A549 (cell line): ENCODE data around the gene WNT2. TPM values are rescaled to one million over a fixed set of nuclear protein-coding genes. Genes with fewer than 3 reads are reported as not detected.

ENCODE experiments used
- ATAC-seq, 2 experiments: fragments of 200-7000 bp in 1 of 2; fragments of >200 bp in 1 of 2; cut with Nextera tagmentation in 1 of 2; cut with Tn5 transposase in 1 of 2; 3 replicates each; pipeline versions ENCODE4 v1.8.0 to v1.9.1; 2018 to 2020; ENCODE audit warnings: mild to moderate bottlenecking in 1 of 2, moderate library complexity in 1 of 2
- CTCF ChIA-PET: fragments of 300-600 bp; sonication (Branson Sonifier 250); formaldehyde crosslinking; extraction: SDS; loops from one replicate; lab custom pipeline; 2021; ENCODE audit warnings: antibody characterized with exemption, inconsistent platforms; lab: Yijun Ruan, JAX
- POLR2A ChIA-PET: fragments of 350-600 bp; formaldehyde crosslinking; extraction: SDS; loops from one replicate; lab custom pipeline; 2021; ENCODE audit warnings: antibody characterized with exemption, inconsistent platforms; lab: Yijun Ruan, JAX
- DNase-seq, 2 experiments: peaks; one replicate each; pipeline versions ENCODE4 v3.0.0 to v3.0.0-alpha.2; 2011 to 2016; ENCODE audit warnings: low read depth in 1 of 2, low spot score in 1 of 2
- FAIRE-seq: peaks from 2 replicates; lab custom pipeline; 2011; peaks lifted over from hg19 to GRCh38; lab: Jason Lieb, UNC
- H3K27ac ChIP-seq, 2 experiments: fragments of >200 bp; sonication (Bioruptor Twin); formaldehyde crosslinking; 3 replicates each; pipeline ENCODE4 v1.5.1; 2016 to 2017
- H3K4me1 ChIP-seq: fragments of >200 bp; sonication (Bioruptor Twin); formaldehyde crosslinking; 3 replicates; pipeline ENCODE4 v1.6.1; 2016
- H3K4me2 ChIP-seq: fragments of >200 bp; sonication (Bioruptor Twin); formaldehyde crosslinking; 3 replicates; pipeline ENCODE4 v1.6.1; 2016
- H3K4me3 ChIP-seq: fragments of >200 bp; sonication (Bioruptor Twin); formaldehyde crosslinking; 3 replicates; pipeline ENCODE4 v1.5.1; 2016
- H3K9me3 ChIP-seq: fragments of >200 bp; sonication (Bioruptor Twin); formaldehyde crosslinking; 3 replicates; pipeline ENCODE4 v1.6.1; 2016
- CBX8 ChIP-seq: fragments of 200-600 bp; sonication (generic); IDR thresholded peaks from 2 replicates; pipeline ENCODE4 v1.6.1; 2016
- CEBPB ChIP-seq, 2 experiments: fragments of >200 bp in 1 of 2; sonication (Bioruptor Twin) in 1 of 2; formaldehyde crosslinking in 1 of 2; IDR thresholded peaks; 2 replicates each; pipeline ENCODE4 v1.6.1; 2012 to 2016
- CHD4 ChIP-seq: fragments of 200-600 bp; sonication (generic); IDR thresholded peaks from 2 replicates; pipeline ENCODE4 v1.6.1; 2016; ENCODE audit warnings: antibody characterized with exemption, mild to moderate bottlenecking, borderline replicate concordance
- EP300 ChIP-seq, 2 experiments: fragments of >200 bp; sonication (Bioruptor Twin); formaldehyde crosslinking; IDR thresholded peaks; 2 replicates in 1 of 2; 3 replicates in 1 of 2; pipeline ENCODE4 v1.6.1; 2016 to 2017
- FOXS1 ChIP-seq: fragments of 250-450 bp; sonication (Bioruptor Pico); IDR thresholded peaks from 2 replicates; pipeline ENCODE4 v1.5.0; 2020; ENCODE audit warnings: mild to moderate bottlenecking, moderate library complexity
- GATA3 ChIP-seq: IDR thresholded peaks from 2 replicates; pipeline ENCODE4 v1.6.1; 2012; ENCODE audit warnings: borderline replicate concordance
- HOXA7 ChIP-seq: fragments of 250-450 bp; sonication (Bioruptor Pico); IDR thresholded peaks from 2 replicates; pipeline ENCODE4 v1.5.0; 2020; ENCODE audit warnings: mild to moderate bottlenecking, moderate library complexity
- KDM5A ChIP-seq: fragments of 200-600 bp; sonication (generic); IDR thresholded peaks from 2 replicates; pipeline ENCODE4 v1.6.1; 2016; ENCODE audit warnings: antibody characterized with exemption, mild to moderate bottlenecking
- POLR2AphosphoS2 ChIP-seq: conservative IDR thresholded peaks from 2 replicates; pipeline ENCODE4 v1.6.1; 2012; ENCODE audit warnings: low read length, improper control_type of control experiment, inconsistent platforms
- RNF2 ChIP-seq: fragments of 200-600 bp; sonication (generic); IDR thresholded peaks from 2 replicates; pipeline ENCODE4 v1.6.1; 2016; ENCODE audit warnings: low read depth, mild to moderate bottlenecking, antibody characterized with exemption, moderate library complexity, borderline replicate concordance
- SMC3 ChIP-seq: fragments of >200 bp; sonication (Bioruptor Twin); formaldehyde crosslinking; IDR thresholded peaks from 3 replicates; pipeline ENCODE4 v1.6.1; 2018; ENCODE audit warnings: inconsistent platforms
- TP53 ChIP-seq: fragments of 250-450 bp; sonication (Bioruptor Pico); IDR thresholded peaks from 2 replicates; pipeline ENCODE4 v1.5.0; 2021; ENCODE audit warnings: mild to moderate bottlenecking, moderate library complexity
- ZC3H11A ChIP-seq: fragments of 450-650 bp; IDR thresholded peaks from 2 replicates; pipeline ENCODE4 v1.6.1; 2014; ENCODE audit warnings: antibody characterized with exemption, mild to moderate bottlenecking
- ZFP36 ChIP-seq: fragments of 450-650 bp; IDR thresholded peaks from 2 replicates; pipeline ENCODE4 v1.6.1; 2014; ENCODE audit warnings: borderline replicate concordance; ENCODE audit not compliant: partially characterized antibody
- WGBS: methylation state at CpG from one replicate; pipeline ENCODE4 v1.1.6; 2017; ENCODE audit errors: missing lambda C conversion rate; 5-methylcytosine and 5-hydroxymethylcytosine counted together
- polyA plus RNA-seq, 4 experiments: library from polyadenylated mRNA; depleted of rRNA in 3 of 4; stranded (reverse); fragments of >200 nt; fragmentation: RNase III in 1 of 4; extraction: RNeasy Plus Mini Kit Qiagen cat#74134 plus additional on column Dnase treatment in 1 of 4; gene quantifications; 2 replicates in 3 of 4; 3 replicates in 1 of 4; pipeline ENCODE4 v1.2.3, GENCODE V29; 2011 to 2017
- TF ChIP-seq, protein P1 (sequence below): fragments of 250-450 bp; sonication (Bioruptor Pico); IDR thresholded peaks from 2 replicates; pipeline ENCODE4 v1.5.0; 2021; ENCODE audit warnings: mild to moderate bottlenecking, moderate library complexity, borderline replicate concordance
- TF ChIP-seq, protein P2 (sequence below): fragments of 200-600 bp; sonication (generic); IDR thresholded peaks from 2 replicates; pipeline ENCODE4 v1.6.1; 2016; ENCODE audit warnings: antibody characterized with exemption, mild to moderate bottlenecking, moderate library complexity

The WNT2 gene
- polyA plus RNA-seq, 2 of the 4 experiments (the other 2 are of a cell fraction), result not detected

DNA sequence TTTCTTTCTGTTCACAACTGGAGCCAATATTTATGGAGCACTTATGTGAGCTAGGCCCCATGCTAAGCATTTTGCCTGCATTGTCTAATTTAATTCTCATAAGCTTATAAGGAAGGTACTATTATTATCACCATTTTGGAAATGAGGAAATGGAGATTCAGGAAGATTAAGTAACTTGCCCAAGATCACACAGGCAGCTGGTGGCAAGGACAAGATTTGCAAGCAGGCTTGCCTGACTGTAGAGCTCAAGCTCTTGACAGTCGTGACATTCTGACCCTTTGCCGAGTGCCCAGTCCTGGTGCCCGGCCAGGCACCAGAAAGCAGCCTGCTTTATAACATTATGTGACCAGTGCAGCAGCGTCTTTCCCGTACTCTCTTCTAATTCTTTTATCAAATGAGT lies 38.2 kb downstream of the WNT2 start:
- FAIRE-seq, result no peak

DNA sequence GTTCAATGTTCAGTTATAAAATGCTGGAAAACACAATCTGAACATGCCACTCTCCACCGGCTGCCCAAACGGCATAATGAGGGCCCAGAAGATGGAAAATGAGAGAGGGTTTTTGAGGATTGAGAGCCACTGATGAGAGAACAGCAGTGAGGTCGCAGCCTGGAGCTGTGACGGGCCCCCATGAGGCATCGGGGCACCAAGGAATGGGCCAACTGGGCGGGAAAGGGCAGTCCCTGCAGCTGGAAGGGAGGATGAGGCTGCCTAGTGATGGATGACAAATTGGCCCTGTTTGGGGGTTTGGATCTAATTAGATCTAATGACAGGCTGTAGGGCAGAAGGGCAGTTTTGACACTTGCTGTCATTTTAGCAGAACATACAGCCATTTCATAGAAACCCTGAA lies 39.1 kb downstream of the WNT2 start:
- CTCF ChIA-PET, result interaction anchor here (1.5 kb wide), 1 partner anchor 13 kb away, joined by 3 read pairs; no protein-coding TSS in a partner anchor
- TF ChIP-seq POLR2AphosphoS2 (no peak), KDM5A (no peak), FOXS1 (CRISPR knock-in tag) (no peak), HOXA7 (no peak)
- TF ChIP-seq, protein P1, sequence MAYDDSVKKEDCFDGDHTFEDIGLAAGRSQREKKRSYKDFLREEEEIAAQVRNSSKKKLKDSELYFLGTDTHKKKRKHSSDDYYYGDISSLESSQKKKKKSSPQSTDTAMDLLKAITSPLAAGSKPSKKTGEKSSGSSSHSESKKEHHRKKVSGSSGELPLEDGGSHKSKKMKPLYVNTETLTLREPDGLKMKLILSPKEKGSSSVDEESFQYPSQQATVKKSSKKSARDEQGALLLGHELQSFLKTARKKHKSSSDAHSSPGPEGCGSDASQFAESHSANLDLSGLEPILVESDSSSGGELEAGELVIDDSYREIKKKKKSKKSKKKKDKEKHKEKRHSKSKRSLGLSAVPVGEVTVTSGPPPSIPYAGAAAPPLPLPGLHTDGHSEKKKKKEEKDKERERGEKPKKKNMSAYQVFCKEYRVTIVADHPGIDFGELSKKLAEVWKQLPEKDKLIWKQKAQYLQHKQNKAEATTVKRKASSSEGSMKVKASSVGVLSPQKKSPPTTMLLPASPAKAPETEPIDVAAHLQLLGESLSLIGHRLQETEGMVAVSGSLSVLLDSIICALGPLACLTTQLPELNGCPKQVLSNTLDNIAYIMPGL (CRISPR knock-in tag), result no peak
- TF ChIP-seq, protein P2, sequence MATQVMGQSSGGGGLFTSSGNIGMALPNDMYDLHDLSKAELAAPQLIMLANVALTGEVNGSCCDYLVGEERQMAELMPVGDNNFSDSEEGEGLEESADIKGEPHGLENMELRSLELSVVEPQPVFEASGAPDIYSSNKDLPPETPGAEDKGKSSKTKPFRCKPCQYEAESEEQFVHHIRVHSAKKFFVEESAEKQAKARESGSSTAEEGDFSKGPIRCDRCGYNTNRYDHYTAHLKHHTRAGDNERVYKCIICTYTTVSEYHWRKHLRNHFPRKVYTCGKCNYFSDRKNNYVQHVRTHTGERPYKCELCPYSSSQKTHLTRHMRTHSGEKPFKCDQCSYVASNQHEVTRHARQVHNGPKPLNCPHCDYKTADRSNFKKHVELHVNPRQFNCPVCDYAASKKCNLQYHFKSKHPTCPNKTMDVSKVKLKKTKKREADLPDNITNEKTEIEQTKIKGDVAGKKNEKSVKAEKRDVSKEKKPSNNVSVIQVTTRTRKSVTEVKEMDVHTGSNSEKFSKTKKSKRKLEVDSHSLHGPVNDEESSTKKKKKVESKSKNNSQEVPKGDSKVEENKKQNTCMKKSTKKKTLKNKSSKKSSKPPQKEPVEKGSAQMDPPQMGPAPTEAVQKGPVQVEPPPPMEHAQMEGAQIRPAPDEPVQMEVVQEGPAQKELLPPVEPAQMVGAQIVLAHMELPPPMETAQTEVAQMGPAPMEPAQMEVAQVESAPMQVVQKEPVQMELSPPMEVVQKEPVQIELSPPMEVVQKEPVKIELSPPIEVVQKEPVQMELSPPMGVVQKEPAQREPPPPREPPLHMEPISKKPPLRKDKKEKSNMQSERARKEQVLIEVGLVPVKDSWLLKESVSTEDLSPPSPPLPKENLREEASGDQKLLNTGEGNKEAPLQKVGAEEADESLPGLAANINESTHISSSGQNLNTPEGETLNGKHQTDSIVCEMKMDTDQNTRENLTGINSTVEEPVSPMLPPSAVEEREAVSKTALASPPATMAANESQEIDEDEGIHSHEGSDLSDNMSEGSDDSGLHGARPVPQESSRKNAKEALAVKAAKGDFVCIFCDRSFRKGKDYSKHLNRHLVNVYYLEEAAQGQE, result no peak
- WGBS, result 75% methylated on average over 6 of the region's 6 CpGs
- Histone ChIP-seq H3K4me3 (no peak overlapping the region), H3K4me2 (no peak overlapping the region), H3K4me1 (no peaks in the 10 kb centered on the region), H3K27ac (no peak overlapping the region), H3K9me3 (no peaks in the 10 kb centered on the region)
- POLR2A ChIA-PET, result no interaction called here
- DNase-seq (no peak), ATAC-seq (no peak), FAIRE-seq (no peak)

More for the DNA sequence above, 38.2 kb downstream of the WNT2 start:
- Histone ChIP-seq H3K27ac (no peak overlapping the region), H3K9me3 (no peaks in the 10 kb centered on the region), H3K4me1 (no peaks in the 10 kb centered on the region), H3K4me3 (no peak overlapping the region), H3K4me2 (no peak overlapping the region)
- ChIA-PET POLR2A (no interaction called here), CTCF (no interaction called here)
- DNase-seq (no peak), ATAC-seq (no peak)
- WGBS, result 80% methylated on average over 5 of the region's 5 CpGs
- TF ChIP-seq CBX8, result no peak
- TF ChIP-seq ZC3H11A, result no peak
- no peak for TF ChIP-seq EP300 (IDR thresholded peaks at IDR 0.05)
- no peak for TF ChIP-seq KDM5A

DNA sequence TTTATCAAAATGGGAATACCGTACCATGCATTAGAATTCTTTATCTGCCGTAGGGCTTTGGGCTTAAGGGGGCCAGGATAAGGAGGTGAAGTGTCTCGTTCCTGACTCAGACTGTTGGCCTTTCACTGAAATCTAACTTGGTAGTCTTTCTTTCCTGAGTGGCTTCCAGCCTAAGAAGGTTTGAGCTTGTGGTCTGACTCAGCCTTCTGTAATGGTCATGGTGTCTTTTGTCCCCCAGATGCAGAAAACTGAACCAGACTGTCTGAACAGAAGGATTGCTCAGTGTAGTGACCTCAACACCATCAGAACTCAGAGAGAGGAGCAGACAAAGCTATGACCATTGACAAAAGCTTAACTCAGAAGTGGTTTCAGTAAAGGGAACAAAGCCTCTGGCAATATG lies 39.5 kb downstream of the WNT2 start:
- Histone ChIP-seq H3K4me1 (no peaks in the 10 kb centered on the region), H3K4me2 (no peak overlapping the region), H3K27ac (no peak overlapping the region), H3K4me3 (no peak overlapping the region), H3K9me3 (no peaks in the 10 kb centered on the region)
- FAIRE-seq (no peak), ATAC-seq (no peak), DNase-seq (peak in 1 of 2 experiments; percentile 3)
- CTCF ChIA-PET, result interaction anchor here (1.5 kb wide), 1 partner anchor 13 kb away, joined by 3 read pairs; no protein-coding TSS in a partner anchor
- WGBS, result 54% methylated on average over 3 of the region's 3 CpGs
- TF ChIP-seq SMC3, result no peak
- TF ChIP-seq CEBPB (IDR thresholded peaks at IDR 0.05), result no peak
- no peak for TF ChIP-seq RNF2
- no peak for TF ChIP-seq CHD4
- no peak for TF ChIP-seq TP53 (CRISPR knock-in tag)
- no peak for TF ChIP-seq ZC3H11A
- no peak for TF ChIP-seq GATA3
- TF ChIP-seq ZFP36, result no peak
- no peak for TF ChIP-seq HOXA7
- POLR2A ChIA-PET, result no interaction called here
